OCI-LY1 (cell line): ENCODE measurements around the gene WWC2.

Experiments
- H2AFZ ChIP-seq: fragments of 200-600 bp; sonication (generic), shearing (Covaris generic); 2 replicates; pipeline ENCODE4 v1.6.0; 2014; ENCODE audit warnings: antibody characterized with exemption, mild to moderate bottlenecking, low read length
- H3F3A ChIP-seq: fragments of 200-600 bp; sonication (generic), shearing (Covaris generic); 2 replicates; pipeline ENCODE4 v1.6.0; 2014; ENCODE audit warnings: mild to moderate bottlenecking, antibody characterized with exemption, low read length, moderate library complexity; ENCODE audit not compliant: insufficient read depth
- H3K27ac ChIP-seq: fragments of 200-600 bp; sonication (generic); 2 replicates; pipeline ENCODE4 v1.5.1; 2014; ENCODE audit warnings: low read length, mixed run types, mild to moderate bottlenecking, low read depth; ENCODE audit not compliant: poor library complexity, severe bottlenecking
- H3K27me3 ChIP-seq: fragments of 200-600 bp; sonication (generic); 2 replicates; pipeline ENCODE4 v1.6.0; 2014; ENCODE audit warnings: antibody characterized with exemption, mild to moderate bottlenecking, low read length, moderate library complexity; ENCODE audit not compliant: insufficient read depth
- H3K36me3 ChIP-seq: fragments of 200-600 bp; sonication (generic); 2 replicates; pipeline ENCODE4 v1.6.1; 2014; ENCODE audit warnings: mild to moderate bottlenecking, antibody characterized with exemption, low read length, moderate library complexity, mixed read lengths; ENCODE audit not compliant: insufficient read depth
- H3K4me1 ChIP-seq: fragments of 200-600 bp; sonication (generic); 2 replicates; pipeline ENCODE4 v1.5.1; 2014; ENCODE audit warnings: mild to moderate bottlenecking, low read length, moderate library complexity; ENCODE audit not compliant: insufficient read depth, severe bottlenecking
- H3K4me2 ChIP-seq: fragments of 200-600 bp; sonication (generic), shearing (Covaris generic); 2 replicates; pipeline ENCODE4 v1.6.1; 2014; ENCODE audit warnings: low read length
- H3K4me3 ChIP-seq: fragments of 200-600 bp; sonication (generic); 2 replicates; pipeline ENCODE4 v1.5.1; 2014; ENCODE audit warnings: low read length, low read depth, mild to moderate bottlenecking, mixed read lengths; ENCODE audit not compliant: poor library complexity, severe bottlenecking
- H3K79me2 ChIP-seq: fragments of 200-600 bp; shearing (Covaris generic); 2 replicates; pipeline ENCODE4 v1.6.1; 2016; ENCODE audit warnings: mixed run types, low read length, mixed read lengths; ENCODE audit not compliant: insufficient read depth
- H3K9ac ChIP-seq: fragments of 200-600 bp; sonication (generic), shearing (Covaris generic); 2 replicates; pipeline ENCODE4 v1.6.1; 2014; ENCODE audit warnings: mild to moderate bottlenecking, low read length, mixed read lengths
- H3K9me2 ChIP-seq: fragments of 200-600 bp; sonication (generic), shearing (Covaris generic); 2 replicates; pipeline ENCODE4 v1.6.1; 2014; ENCODE audit warnings: low read depth, mild to moderate bottlenecking, low read length, mixed read lengths
- H3K9me3 ChIP-seq: fragments of 200-600 bp; shearing (Covaris generic); 2 replicates; pipeline ENCODE4 v1.6.1; 2014; ENCODE audit warnings: low read length, mixed read lengths
- H4K20me1 ChIP-seq: fragments of 200-600 bp; sonication (generic), shearing (Covaris generic); 2 replicates; pipeline ENCODE4 v1.6.0; 2016; ENCODE audit warnings: mild to moderate bottlenecking, low read length; ENCODE audit not compliant: insufficient read depth
- CTCF ChIP-seq: fragments of 200-600 bp; sonication (generic), shearing (Covaris generic); IDR thresholded peaks from 2 replicates; pipeline ENCODE4 v1.5.1; 2017; ENCODE audit warnings: mild to moderate bottlenecking, antibody characterized with exemption, low read length, moderate library complexity, mixed read lengths
- EZH2 ChIP-seq: fragments of 200-600 bp; sonication (generic), shearing (Covaris generic); IDR thresholded peaks from 2 replicates; pipeline ENCODE4 v1.8.0; 2017; ENCODE audit warnings: borderline replicate concordance, mixed run types, mild to moderate bottlenecking, antibody characterized with exemption, low read length, moderate library complexity, mixed read lengths

Gene WWC2

DNA sequence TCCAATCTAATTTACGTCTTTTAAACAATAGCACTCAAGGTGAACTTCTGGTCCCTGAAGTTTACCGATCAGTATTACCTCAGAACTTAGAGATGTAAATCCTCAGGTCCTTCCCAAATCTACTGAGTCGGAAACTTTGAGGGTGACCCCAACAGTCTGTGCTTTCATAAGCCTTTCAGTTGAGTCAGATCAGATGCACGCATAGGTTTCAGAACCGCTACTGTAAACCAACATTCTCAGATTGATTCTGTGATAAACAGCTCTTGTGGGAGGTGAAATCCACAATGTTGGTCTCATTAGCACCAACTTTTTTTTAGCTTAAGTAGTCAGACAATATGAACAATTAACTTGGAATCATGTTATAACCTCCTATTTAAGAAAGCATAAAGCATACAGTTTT, 86.0 kb downstream of the WWC2 start:
- Histone ChIP-seq H2AFZ (no peak overlapping the region), H3K9ac (no peak overlapping the region), H3K4me2 (no peak overlapping the region), H3K4me1 (no peaks in the 10 kb centered on the region), H3K9me2 (no peaks in the 10 kb centered on the region), H3K36me3 (no peaks in the 10 kb centered on the region), H4K20me1 (no peaks in the 10 kb centered on the region), H3K79me2 (no peaks in the 10 kb centered on the region), H3K4me3 (no peak overlapping the region), H3K27ac (no peak overlapping the region), H3K9me3 (no peaks in the 10 kb centered on the region), H3K27me3 (no peaks in the 10 kb centered on the region), H3F3A (no peaks in the 10 kb centered on the region)
- TF ChIP-seq CTCF, result no peak
- no peak for TF ChIP-seq EZH2

DNA sequence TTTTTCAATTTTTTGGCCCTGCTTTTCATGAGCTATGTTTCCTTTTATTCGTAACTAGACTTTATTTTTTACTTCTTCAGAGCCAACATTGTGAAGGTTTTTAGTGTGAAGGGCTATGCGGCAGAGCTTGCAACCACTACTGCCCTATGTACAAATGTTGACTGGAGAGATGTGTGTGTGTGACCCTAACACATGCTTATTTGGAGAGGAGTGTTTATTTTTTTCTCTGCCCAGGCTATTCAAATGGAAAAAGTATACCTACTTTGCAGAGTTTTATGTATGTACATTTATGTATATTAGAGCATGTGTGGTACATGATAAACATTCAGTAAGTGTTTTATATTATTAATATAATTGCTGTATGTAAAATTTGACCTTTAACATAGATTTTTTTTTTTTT, 86.5 kb downstream of the WWC2 start:
- Histone ChIP-seq H3K27ac (no peak overlapping the region), H3K36me3 (no peaks in the 10 kb centered on the region), H3K9me3 (no peaks in the 10 kb centered on the region), H2AFZ (no peak overlapping the region), H3K4me1 (no peaks in the 10 kb centered on the region), H3K9me2 (no peaks in the 10 kb centered on the region), H3K27me3 (no peaks in the 10 kb centered on the region), H3K79me2 (no peaks in the 10 kb centered on the region), H4K20me1 (no peaks in the 10 kb centered on the region), H3K4me3 (no peak overlapping the region), H3F3A (no peaks in the 10 kb centered on the region), H3K9ac (no peak overlapping the region), H3K4me2 (no peak overlapping the region)
- no peak for TF ChIP-seq CTCF
- TF ChIP-seq EZH2, result no peak

DNA sequence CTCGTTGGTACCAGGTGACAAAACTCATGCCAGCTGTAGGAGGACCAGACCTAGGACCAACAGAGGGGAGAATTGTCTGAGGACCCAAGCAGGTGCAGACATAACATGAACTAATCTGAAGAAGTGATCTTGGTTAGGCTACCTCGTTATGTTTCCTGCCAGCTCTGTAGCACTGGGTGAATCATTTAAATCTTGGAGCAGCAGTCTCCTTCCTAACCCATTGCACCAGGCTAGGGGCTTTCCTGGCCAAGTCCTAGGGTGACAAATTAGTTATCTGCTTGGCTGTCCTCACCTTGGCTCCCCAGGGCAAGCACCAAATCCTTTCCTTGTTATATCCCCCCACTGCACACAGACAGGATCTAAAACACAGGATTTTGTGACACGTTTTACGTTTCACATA, 87.8 kb downstream of the WWC2 start:
- Histone ChIP-seq H3K27me3 (no peaks in the 10 kb centered on the region), H3K4me3 (no peak overlapping the region), H3K79me2 (no peaks in the 10 kb centered on the region), H2AFZ (no peak overlapping the region), H4K20me1 (no peaks in the 10 kb centered on the region), H3K4me1 (no peaks in the 10 kb centered on the region), H3K9ac (no peak overlapping the region), H3K4me2 (no peak overlapping the region), H3K9me2 (no peaks in the 10 kb centered on the region), H3K9me3 (no peaks in the 10 kb centered on the region), H3K36me3 (no peaks in the 10 kb centered on the region), H3F3A (no peaks in the 10 kb centered on the region), H3K27ac (no peak overlapping the region)
- no peak for TF ChIP-seq EZH2
- no peak for TF ChIP-seq CTCF
